ENCODE results near the gene LY86.

Gene LY86

GRCh38 chr6:6688951-6689350 lies 100.4 kb downstream of the LY86 start:
- Histone ChIP-seq H3K9ac (ENCODE audit: low read length) (no peak overlapping the region), H3K9me2 (replicated peaks; ENCODE audit: insufficient read depth, low read length) (no peaks in the 10 kb centered on the region), H3K36me3 (ENCODE audit: low read length) (no peaks in the 10 kb centered on the region), H4K20me1 (ENCODE audit: low read depth, low read length) (no peaks in the 10 kb centered on the region), H3K9me3 (ENCODE audit: insufficient read depth, low read length) (no peaks in the 10 kb centered on the region), H2AFZ (ENCODE audit: low read depth, low read length, severe bottlenecking) (no peak overlapping the region), H3K4me3 (ENCODE audit: insufficient read depth, low read length, poor library complexity, severe bottlenecking) (no peak overlapping the region), H3F3A (ENCODE audit: insufficient read depth) (no peaks in the 10 kb centered on the region), H3K27ac (ENCODE audit: low read depth, low read length) (no peak overlapping the region), H3K4me2 (ENCODE audit: low read depth, low read length, poor library complexity, severe bottlenecking) (no peak overlapping the region), H3K79me2 (ENCODE audit: insufficient read depth, low read length) (no peaks in the 10 kb centered on the region), H3K27me3 (ENCODE audit: low read length) (no peaks in the 10 kb centered on the region)
- TF ChIP-seq, protein P1, sequence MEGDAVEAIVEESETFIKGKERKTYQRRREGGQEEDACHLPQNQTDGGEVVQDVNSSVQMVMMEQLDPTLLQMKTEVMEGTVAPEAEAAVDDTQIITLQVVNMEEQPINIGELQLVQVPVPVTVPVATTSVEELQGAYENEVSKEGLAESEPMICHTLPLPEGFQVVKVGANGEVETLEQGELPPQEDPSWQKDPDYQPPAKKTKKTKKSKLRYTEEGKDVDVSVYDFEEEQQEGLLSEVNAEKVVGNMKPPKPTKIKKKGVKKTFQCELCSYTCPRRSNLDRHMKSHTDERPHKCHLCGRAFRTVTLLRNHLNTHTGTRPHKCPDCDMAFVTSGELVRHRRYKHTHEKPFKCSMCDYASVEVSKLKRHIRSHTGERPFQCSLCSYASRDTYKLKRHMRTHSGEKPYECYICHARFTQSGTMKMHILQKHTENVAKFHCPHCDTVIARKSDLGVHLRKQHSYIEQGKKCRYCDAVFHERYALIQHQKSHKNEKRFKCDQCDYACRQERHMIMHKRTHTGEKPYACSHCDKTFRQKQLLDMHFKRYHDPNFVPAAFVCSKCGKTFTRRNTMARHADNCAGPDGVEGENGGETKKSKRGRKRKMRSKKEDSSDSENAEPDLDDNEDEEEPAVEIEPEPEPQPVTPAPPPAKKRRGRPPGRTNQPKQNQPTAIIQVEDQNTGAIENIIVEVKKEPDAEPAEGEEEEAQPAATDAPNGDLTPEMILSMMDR (IDR thresholded peaks at IDR 0.05; ENCODE audit: insufficient read depth, low read length, poor library complexity, severe bottlenecking): no peak
- no peak for TF ChIP-seq EZH2phosphoT487 (conservative IDR thresholded peaks at IDR 0.05; ENCODE audit: low read length)

DNA sequence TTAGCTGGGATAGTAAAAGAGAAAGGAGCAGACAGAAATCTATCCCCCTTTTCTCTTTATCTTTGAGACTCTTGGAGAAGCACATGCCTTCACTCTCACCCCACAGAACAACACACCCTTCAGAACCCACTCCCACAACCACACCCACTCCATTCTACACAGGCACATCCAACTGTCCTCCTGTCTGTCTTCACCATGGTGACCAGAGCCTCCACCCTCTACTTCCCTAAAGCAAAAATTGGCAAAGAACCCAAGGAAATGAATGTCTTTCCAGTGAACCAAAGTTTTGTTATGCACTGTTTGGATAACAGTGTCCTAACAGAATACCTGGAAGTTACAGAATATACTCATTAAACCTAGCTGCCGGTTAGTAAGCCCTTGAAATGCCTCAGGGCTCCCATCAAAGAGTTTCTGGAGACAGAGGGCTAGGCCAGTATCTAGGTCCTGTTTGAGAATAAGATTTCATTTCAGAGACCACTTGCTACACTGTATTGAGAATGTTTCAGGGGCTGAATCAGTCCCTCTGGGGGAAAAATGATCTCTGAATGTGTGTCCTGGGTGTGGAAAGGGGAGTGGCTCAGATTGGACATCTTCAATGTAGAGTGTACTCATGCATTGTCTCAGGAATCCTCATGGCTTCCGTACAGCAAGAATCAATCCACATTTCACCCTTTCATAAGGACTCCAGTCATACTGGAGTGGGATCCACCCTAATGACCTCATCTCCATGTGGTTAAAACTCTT lies 101.1 kb downstream of the LY86 start:
- no peak overlapping the region for H3K4me2 ChIP-seq (ENCODE audit: low read depth, low read length, poor library complexity, severe bottlenecking)
- no peak overlapping the region for H2AFZ ChIP-seq (ENCODE audit: low read depth, low read length, severe bottlenecking)
- H3K9me3 ChIP-seq (ENCODE audit: insufficient read depth, low read length): no peaks in the 10 kb centered on the region

DNA sequence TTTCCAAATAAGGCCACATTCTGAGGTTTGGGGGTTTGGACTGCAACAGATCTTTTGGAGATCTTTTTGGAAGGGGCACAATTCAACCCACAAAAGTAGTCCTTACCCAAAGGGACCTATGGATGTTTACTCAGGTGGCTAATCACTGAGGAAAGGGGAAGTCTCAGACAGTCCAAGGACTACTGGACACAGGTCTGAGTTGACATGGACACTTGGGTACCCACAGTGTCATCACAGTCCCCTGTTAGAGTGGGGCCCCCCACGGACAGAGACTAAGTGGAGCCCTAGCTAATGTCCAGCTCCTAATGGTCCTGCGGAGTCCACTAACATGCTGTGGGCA lies 101.6 kb downstream of the LY86 start:
- H3K27ac ChIP-seq (ENCODE audit: low read depth, low read length): no peak overlapping the region
- no peak for TF ChIP-seq EZH2phosphoT487 (conservative IDR thresholded peaks at IDR 0.05; ENCODE audit: low read length)
- TF ChIP-seq, protein P1 (IDR thresholded peaks at IDR 0.05; ENCODE audit: insufficient read depth, low read length, poor library complexity, severe bottlenecking): no peak
- no peaks in the 10 kb centered on the region for H4K20me1 ChIP-seq (ENCODE audit: low read depth, low read length)
- H3K9me3 ChIP-seq (ENCODE audit: insufficient read depth, low read length): no peaks in the 10 kb centered on the region
- no peak overlapping the region for H3K4me3 ChIP-seq (ENCODE audit: insufficient read depth, low read length, poor library complexity, severe bottlenecking)
- H3K9me2 ChIP-seq (replicated peaks; ENCODE audit: insufficient read depth, low read length): no peaks in the 10 kb centered on the region
- H3K36me3 ChIP-seq (ENCODE audit: low read length): no peaks in the 10 kb centered on the region
- no peaks in the 10 kb centered on the region for H3F3A ChIP-seq (ENCODE audit: insufficient read depth)
- H3K4me2 ChIP-seq (ENCODE audit: low read depth, low read length, poor library complexity, severe bottlenecking): no peak overlapping the region
- no peak overlapping the region for H2AFZ ChIP-seq (ENCODE audit: low read depth, low read length, severe bottlenecking)
- no peaks in the 10 kb centered on the region for H3K27me3 ChIP-seq (ENCODE audit: low read length)
- no peaks in the 10 kb centered on the region for H3K79me2 ChIP-seq (ENCODE audit: insufficient read depth, low read length)
- H3K9ac ChIP-seq (ENCODE audit: low read length): no peak overlapping the region

More for the DNA sequence above, 101.1 kb downstream of the LY86 start:
- Histone ChIP-seq H3F3A (ENCODE audit: insufficient read depth) (no peaks in the 10 kb centered on the region), H4K20me1 (ENCODE audit: low read depth, low read length) (no peaks in the 10 kb centered on the region), H3K9ac (ENCODE audit: low read length) (no peak overlapping the region), H3K36me3 (ENCODE audit: low read length) (no peaks in the 10 kb centered on the region), H3K4me3 (ENCODE audit: insufficient read depth, low read length, poor library complexity, severe bottlenecking) (no peak overlapping the region), H3K27ac (ENCODE audit: low read depth, low read length) (no peak overlapping the region), H3K27me3 (ENCODE audit: low read length) (no peaks in the 10 kb centered on the region), H3K79me2 (ENCODE audit: insufficient read depth, low read length) (no peaks in the 10 kb centered on the region), H3K9me2 (replicated peaks; ENCODE audit: insufficient read depth, low read length) (no peaks in the 10 kb centered on the region)
- no peak for TF ChIP-seq EZH2phosphoT487 (conservative IDR thresholded peaks at IDR 0.05; ENCODE audit: low read length)
- TF ChIP-seq, protein P1 (IDR thresholded peaks at IDR 0.05; ENCODE audit: insufficient read depth, low read length, poor library complexity, severe bottlenecking): no peak

Measured in SU-DHL-6 (cell line).